ENCODE measurements around the gene SURF1.

The SURF1 gene

DNA sequence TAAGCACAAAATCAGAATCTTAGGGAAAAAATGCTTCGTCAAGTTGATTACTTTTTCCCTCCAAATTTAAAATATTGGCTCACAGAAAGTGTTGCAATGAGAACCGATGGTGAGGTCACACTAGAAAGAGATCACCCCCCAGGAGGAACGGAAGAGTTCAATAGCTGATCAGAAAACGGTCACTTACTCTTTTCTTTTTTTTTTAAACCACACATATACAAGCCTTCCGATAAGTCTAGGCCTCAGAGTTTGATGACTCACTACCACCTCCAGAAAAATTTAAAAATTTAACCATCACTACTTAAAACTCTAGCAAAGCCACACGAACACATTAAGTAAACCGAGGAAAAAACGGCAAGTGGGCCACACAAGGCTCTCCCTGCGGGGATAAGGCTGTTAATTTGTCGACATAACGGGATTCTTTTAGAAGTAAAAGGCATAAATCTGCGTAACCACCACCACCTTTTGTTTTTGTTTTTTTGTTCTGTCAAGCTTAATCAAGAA, 18.4 kb upstream of the SURF1 start:
- H3K4me1 ChIP-seq (ENCODE audit: control insufficient read depth, insufficient read depth, low read length), result peaks cover 3% of the 10 kb centered on the region; the same call in 1 of the 2 replicates
- H3K9ac ChIP-seq (ENCODE audit: low read length), result peak overlapping the region; percentile 94
- H3K27ac ChIP-seq (ENCODE audit: low read depth, low read length), result peak overlapping the region; percentile 86; the same call in 1 of the 2 replicates
- no peaks in the 10 kb centered on the region for H3K9me3 ChIP-seq (ENCODE audit: control insufficient read depth, insufficient read depth, low read depth, low read length)
- peaks cover 37% of the 10 kb centered on the region for H3K36me3 ChIP-seq (ENCODE audit: control insufficient read depth, insufficient read depth, low read length)
- peaks cover 12% of the 10 kb centered on the region; the same call in 1 of the 2 replicates for H3K27me3 ChIP-seq (ENCODE audit: control insufficient read depth, insufficient read depth, low read length)
- peak overlapping the region; percentile 91 for H3K4me3 ChIP-seq (ENCODE audit: low read depth, low read length)

DNA sequence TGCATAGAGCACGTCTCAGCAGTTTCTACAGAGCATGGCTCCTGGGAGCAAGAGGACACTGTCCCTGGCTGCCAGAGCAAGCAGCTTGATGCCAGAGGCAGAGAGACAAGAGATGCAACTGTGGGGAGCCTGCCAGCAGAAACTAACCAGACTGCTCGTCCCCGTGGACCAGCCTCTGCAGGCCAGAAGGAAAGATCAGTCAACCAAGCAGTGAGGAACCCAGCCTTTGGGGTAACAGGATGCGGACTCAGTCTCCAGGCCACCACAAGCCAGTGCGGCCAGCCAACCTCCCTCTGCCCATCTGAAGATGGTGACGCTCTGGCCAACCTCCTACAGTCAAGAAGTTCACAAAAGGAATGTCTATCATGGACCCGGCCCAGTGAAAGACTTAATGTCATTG, 15.9 kb upstream of the SURF1 start:
- Histone ChIP-seq H3K4me1 (ENCODE audit: control insufficient read depth, insufficient read depth, low read length) (no peaks in the 10 kb centered on the region; the same call in 1 of the 2 replicates), H3K9ac (ENCODE audit: low read length) (no peak overlapping the region), H3K27me3 (ENCODE audit: control insufficient read depth, insufficient read depth, low read length) (peaks cover 8% of the 10 kb centered on the region; the same call in 1 of the 2 replicates), H3K27ac (ENCODE audit: low read depth, low read length) (no peak overlapping the region), H3K9me3 (ENCODE audit: control insufficient read depth, insufficient read depth, low read depth, low read length) (no peaks in the 10 kb centered on the region), H3K4me3 (ENCODE audit: low read depth, low read length) (no peak overlapping the region), H3K36me3 (ENCODE audit: control insufficient read depth, insufficient read depth, low read length) (peaks cover 61% of the 10 kb centered on the region)

DNA sequence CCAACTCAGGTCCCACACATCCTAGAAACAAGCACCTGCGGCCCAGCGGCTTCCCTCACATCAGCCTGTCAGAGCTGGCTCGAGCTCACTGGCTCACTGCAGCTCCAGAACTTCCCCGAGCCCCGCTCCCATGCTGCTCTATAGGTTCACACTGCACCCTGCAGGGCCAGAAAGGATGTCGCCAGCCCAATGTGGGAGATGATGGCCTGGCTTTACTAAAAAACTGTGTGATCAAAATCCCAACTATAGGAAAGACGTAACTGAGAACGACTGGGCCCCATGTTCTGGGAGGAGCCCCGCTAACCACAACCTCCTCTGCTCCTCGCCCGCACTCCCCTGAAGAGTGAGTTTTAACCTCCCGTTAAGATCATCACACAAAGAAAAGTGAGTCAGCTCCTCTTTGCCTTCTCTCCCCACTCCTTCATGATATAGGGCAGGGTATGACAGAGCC, 15.0 kb upstream of the SURF1 start:
- Histone ChIP-seq H3K27me3 (ENCODE audit: control insufficient read depth, insufficient read depth, low read length) (no peaks in the 10 kb centered on the region), H3K27ac (ENCODE audit: low read depth, low read length) (no peak overlapping the region), H3K9ac (ENCODE audit: low read length) (peak overlapping the region; percentile 32), H3K36me3 (ENCODE audit: control insufficient read depth, insufficient read depth, low read length) (peaks cover 69% of the 10 kb centered on the region), H3K4me1 (ENCODE audit: control insufficient read depth, insufficient read depth, low read length) (no peaks in the 10 kb centered on the region; the same call in 1 of the 2 replicates), H3K4me3 (ENCODE audit: low read depth, low read length) (no peak overlapping the region), H3K9me3 (ENCODE audit: control insufficient read depth, insufficient read depth, low read depth, low read length) (no peaks in the 10 kb centered on the region)

DNA sequence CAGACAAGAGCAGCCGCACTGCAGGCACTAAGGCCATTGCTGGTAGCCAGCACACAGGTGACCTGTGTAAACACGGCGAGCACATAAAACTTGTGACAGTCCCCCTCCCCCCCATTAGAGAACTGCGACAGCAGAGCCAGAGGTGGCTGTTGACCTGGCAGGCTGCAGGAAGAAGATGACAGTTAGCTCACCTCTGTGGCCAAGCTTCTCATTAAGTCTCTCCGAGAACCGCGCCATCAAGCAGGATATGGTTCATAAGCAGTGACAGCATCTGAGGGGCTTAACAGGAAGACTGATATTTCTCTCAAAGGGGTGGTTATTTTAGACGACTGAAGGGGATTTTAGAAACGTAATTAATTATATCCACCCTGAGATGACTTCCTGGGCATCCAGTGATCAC, 14.4 kb upstream of the SURF1 start:
- H3K36me3 ChIP-seq (ENCODE audit: control insufficient read depth, insufficient read depth, low read length), result peaks cover 75% of the 10 kb centered on the region

DNA sequence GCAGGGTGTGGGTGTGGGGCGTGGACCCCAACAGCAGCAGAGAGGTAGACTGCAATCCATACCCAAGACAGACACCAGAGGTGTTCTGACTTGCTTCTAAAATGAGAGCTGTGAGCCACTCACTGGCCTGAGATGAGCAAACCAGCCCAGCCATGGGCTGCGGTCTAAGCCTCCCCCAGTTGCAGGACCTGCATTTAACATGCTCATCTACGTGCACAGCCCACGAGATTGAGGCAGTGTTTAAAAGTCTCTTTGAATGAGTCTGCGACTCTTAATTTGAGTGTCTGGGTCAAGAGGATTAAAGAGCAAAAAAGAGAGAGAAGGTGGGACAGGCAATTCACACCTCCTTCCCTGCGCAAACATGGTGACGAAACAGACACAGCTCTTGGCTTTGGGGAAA, 13.6 kb upstream of the SURF1 start:
- H3K27me3 ChIP-seq (ENCODE audit: control insufficient read depth, insufficient read depth, low read length), result no peaks in the 10 kb centered on the region
- H3K9ac ChIP-seq (ENCODE audit: low read length), result no peak overlapping the region
- no peaks in the 10 kb centered on the region; the same call in 1 of the 2 replicates for H3K4me1 ChIP-seq (ENCODE audit: control insufficient read depth, insufficient read depth, low read length)
- no peak overlapping the region for H3K27ac ChIP-seq (ENCODE audit: low read depth, low read length)
- H3K36me3 ChIP-seq (ENCODE audit: control insufficient read depth, insufficient read depth, low read length), result peaks cover 83% of the 10 kb centered on the region
- H3K4me3 ChIP-seq (ENCODE audit: low read depth, low read length), result no peak overlapping the region
- no peaks in the 10 kb centered on the region for H3K9me3 ChIP-seq (ENCODE audit: control insufficient read depth, insufficient read depth, low read depth, low read length)

More for the DNA sequence above, 14.4 kb upstream of the SURF1 start:
- Histone ChIP-seq H3K27ac (ENCODE audit: low read depth, low read length) (no peak overlapping the region), H3K27me3 (ENCODE audit: control insufficient read depth, insufficient read depth, low read length) (no peaks in the 10 kb centered on the region), H3K9me3 (ENCODE audit: control insufficient read depth, insufficient read depth, low read depth, low read length) (no peaks in the 10 kb centered on the region), H3K4me3 (ENCODE audit: low read depth, low read length) (no peak overlapping the region), H3K4me1 (ENCODE audit: control insufficient read depth, insufficient read depth, low read length) (no peaks in the 10 kb centered on the region; the same call in 1 of the 2 replicates), H3K9ac (ENCODE audit: low read length) (no peak overlapping the region)

DNA sequence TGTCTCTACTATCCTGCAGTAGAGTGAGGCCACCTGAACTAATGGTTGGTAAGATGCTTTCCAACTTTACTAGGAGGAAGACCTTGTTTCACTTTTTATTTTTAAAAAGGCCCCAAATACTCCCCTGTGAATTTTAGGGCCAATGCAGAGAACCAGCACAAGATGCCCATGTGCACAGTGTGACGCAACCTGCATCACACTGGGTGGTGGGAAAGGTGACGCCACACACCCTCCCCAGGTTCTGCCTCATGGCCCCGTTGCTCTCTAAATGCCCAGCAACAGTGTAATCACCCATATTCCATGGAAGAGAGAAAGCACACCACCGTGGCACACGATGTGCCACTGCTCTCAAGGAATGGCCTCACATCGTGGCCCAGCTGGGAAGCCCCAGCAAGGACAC, 13.1 kb upstream of the SURF1 start:
- no peaks in the 10 kb centered on the region for H3K27me3 ChIP-seq (ENCODE audit: control insufficient read depth, insufficient read depth, low read length)
- no peaks in the 10 kb centered on the region for H3K9me3 ChIP-seq (ENCODE audit: control insufficient read depth, insufficient read depth, low read depth, low read length)
- no peak overlapping the region for H3K4me3 ChIP-seq (ENCODE audit: low read depth, low read length)
- no peaks in the 10 kb centered on the region; the same call in 1 of the 2 replicates for H3K4me1 ChIP-seq (ENCODE audit: control insufficient read depth, insufficient read depth, low read length)
- no peak overlapping the region for H3K9ac ChIP-seq (ENCODE audit: low read length)
- H3K27ac ChIP-seq (ENCODE audit: low read depth, low read length), result no peak overlapping the region
- peaks cover 86% of the 10 kb centered on the region for H3K36me3 ChIP-seq (ENCODE audit: control insufficient read depth, insufficient read depth, low read length)

DNA sequence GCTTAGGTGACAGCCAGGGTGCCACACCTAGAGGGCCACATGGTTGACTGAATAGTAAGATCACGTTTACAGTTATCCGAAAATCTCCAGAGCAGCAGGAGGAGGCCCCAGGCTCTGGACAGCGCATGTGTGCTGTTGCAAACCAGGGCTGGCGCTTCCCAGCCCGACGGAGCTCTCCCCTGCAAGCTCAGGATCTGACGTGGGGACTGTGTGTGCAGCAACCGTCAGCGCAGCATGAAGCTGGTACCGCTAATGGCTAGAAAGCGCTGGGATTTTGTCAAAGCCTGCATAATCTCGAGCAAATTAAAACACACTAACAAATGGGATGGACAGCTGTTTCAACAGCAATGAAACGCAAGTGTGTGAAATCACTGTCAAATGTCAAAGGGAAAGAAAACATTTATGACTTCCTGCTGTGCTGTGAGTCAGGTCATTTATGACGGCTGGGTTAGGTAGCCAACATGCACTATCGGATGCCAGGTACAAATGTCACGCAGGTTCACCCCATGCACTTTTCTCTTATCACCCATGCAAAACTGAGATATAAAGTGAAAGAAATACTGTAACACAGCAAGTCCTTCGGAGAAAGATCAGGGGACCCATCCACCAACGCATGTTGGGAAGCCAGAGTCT, 12.1 kb upstream of the SURF1 start:
- no peak overlapping the region for H3K4me3 ChIP-seq (ENCODE audit: low read depth, low read length)
- no peaks in the 10 kb centered on the region for H3K9me3 ChIP-seq (ENCODE audit: control insufficient read depth, insufficient read depth, low read depth, low read length)
- no peaks in the 10 kb centered on the region; the same call in 1 of the 2 replicates for H3K4me1 ChIP-seq (ENCODE audit: control insufficient read depth, insufficient read depth, low read length)
- H3K27me3 ChIP-seq (ENCODE audit: control insufficient read depth, insufficient read depth, low read length), result no peaks in the 10 kb centered on the region
- peaks cover 97% of the 10 kb centered on the region for H3K36me3 ChIP-seq (ENCODE audit: control insufficient read depth, insufficient read depth, low read length)
- H3K9ac ChIP-seq (ENCODE audit: low read length), result no peak overlapping the region
- H3K27ac ChIP-seq (ENCODE audit: low read depth, low read length), result no peak overlapping the region

DNA sequence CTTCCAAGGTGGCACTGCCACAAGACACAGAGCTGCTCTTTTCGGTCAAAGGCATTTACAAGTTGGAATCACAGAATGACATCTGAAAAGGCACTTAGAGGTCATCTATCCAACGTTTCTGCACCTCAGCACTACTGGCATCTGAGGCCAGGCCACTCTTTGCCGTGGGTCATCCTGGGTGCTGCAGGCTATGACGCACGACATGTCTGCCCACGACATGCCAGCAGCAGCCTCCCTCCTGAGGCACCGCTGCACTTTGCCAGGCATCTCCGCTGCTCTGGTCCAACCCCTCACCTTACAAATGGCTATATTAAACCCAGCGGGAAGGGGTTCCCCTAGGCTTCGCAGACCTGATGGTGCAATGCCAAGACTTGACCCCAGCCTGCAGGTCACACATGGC, 11.5 kb upstream of the SURF1 start:
- H3K9ac ChIP-seq (ENCODE audit: low read length), result no peak overlapping the region
- H3K27me3 ChIP-seq (ENCODE audit: control insufficient read depth, insufficient read depth, low read length), result no peaks in the 10 kb centered on the region
- H3K27ac ChIP-seq (ENCODE audit: low read depth, low read length), result no peak overlapping the region
- peaks cover 97% of the 10 kb centered on the region for H3K36me3 ChIP-seq (ENCODE audit: control insufficient read depth, insufficient read depth, low read length)
- H3K9me3 ChIP-seq (ENCODE audit: control insufficient read depth, insufficient read depth, low read depth, low read length), result no peaks in the 10 kb centered on the region
- no peaks in the 10 kb centered on the region; the same call in 1 of the 2 replicates for H3K4me1 ChIP-seq (ENCODE audit: control insufficient read depth, insufficient read depth, low read length)
- H3K4me3 ChIP-seq (ENCODE audit: low read depth, low read length), result no peak overlapping the region

DNA sequence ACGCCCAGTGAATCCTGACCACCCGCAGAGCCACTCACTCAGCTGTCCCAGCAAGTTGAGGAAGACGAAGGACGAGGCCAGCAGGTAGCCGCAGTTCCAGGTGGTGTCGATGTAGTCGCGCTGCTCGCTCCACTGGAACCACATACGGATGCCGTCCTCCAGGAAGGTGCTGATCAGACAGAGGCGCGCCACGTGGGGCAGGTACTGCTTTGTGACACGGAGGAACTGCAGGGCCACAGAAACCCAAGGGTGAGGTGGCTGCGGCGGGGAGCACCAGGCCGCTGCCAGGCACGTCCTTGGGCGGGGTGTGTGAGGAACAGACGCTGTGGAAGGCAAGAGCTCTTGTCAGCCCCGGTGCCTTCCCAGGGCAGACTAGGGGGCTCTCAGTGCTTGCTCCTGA, 10.9 kb upstream of the SURF1 start:
- no peak overlapping the region for H3K9ac ChIP-seq (ENCODE audit: low read length)
- H3K27me3 ChIP-seq (ENCODE audit: control insufficient read depth, insufficient read depth, low read length), result no peaks in the 10 kb centered on the region
- H3K36me3 ChIP-seq (ENCODE audit: control insufficient read depth, insufficient read depth, low read length), result peaks cover 97% of the 10 kb centered on the region
- H3K4me1 ChIP-seq (ENCODE audit: control insufficient read depth, insufficient read depth, low read length), result no peaks in the 10 kb centered on the region; the same call in 1 of the 2 replicates
- no peak overlapping the region for H3K4me3 ChIP-seq (ENCODE audit: low read depth, low read length)
- no peaks in the 10 kb centered on the region for H3K9me3 ChIP-seq (ENCODE audit: control insufficient read depth, insufficient read depth, low read depth, low read length)
- no peak overlapping the region for H3K27ac ChIP-seq (ENCODE audit: low read depth, low read length)

DNA sequence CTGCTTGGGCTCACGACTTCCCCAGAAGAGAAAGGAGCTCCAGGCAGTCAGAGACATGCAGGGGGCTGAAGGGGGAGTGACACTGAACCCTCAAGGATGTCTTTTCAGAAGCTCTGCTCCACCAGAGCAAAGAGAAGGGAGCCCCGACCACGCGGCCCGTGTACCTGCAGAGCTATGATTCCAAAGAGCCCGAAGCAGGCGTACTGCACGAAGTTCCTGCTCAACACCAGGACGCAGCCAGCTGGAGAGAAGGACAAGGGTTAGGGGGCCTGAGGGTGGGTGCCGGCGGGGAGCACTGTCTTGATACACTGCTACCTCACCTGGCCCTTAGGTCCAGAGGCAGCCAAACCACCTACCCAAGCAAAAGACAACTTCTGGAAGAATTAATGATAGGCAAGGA, 10.1 kb upstream of the SURF1 start:
- no peaks in the 10 kb centered on the region for H3K27me3 ChIP-seq (ENCODE audit: control insufficient read depth, insufficient read depth, low read length)
- H3K36me3 ChIP-seq (ENCODE audit: control insufficient read depth, insufficient read depth, low read length), result peaks cover 97% of the 10 kb centered on the region
- H3K4me1 ChIP-seq (ENCODE audit: control insufficient read depth, insufficient read depth, low read length), result no peaks in the 10 kb centered on the region; the same call in 1 of the 2 replicates
- H3K27ac ChIP-seq (ENCODE audit: low read depth, low read length), result no peak overlapping the region
- no peak overlapping the region for H3K9ac ChIP-seq (ENCODE audit: low read length)
- no peak overlapping the region for H3K4me3 ChIP-seq (ENCODE audit: low read depth, low read length)
- no peaks in the 10 kb centered on the region for H3K9me3 ChIP-seq (ENCODE audit: control insufficient read depth, insufficient read depth, low read depth, low read length)

DNA sequence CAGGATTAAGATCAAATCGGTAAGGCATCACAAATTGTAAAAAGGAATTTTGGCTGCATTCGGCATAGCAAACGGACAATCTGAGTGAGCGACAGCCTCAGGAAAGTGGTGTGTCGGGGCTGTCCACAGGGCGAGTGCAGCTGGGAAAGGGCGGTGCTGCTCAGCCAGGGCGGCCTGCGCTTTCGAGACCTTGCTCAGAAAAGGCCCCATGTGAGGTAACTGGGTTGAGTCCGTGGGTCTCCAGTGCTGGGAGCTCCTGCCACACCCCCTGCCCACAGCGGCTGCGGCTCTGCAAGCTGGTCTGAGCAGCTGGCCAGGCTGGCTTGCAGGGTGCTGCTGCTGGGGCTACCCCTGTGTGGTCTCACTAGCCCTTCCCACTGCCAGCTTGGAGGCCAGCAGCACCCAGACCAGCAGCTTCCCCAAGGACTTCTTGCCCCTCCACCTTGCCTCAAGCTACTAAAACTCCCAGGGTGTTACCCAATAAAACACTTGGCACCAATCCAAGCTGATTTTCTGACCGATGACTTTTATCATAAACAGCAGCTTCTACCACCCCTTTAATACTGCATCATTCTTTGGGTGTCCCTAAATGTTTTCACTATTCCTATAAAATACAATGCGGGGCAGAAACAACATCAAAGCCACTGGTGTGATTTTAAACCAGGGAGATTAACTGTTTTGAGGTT, 6.2 kb upstream of the SURF1 start:
- no peaks in the 10 kb centered on the region for H3K27me3 ChIP-seq (ENCODE audit: control insufficient read depth, insufficient read depth, low read length)
- peaks cover 93% of the 10 kb centered on the region for H3K36me3 ChIP-seq (ENCODE audit: control insufficient read depth, insufficient read depth, low read length)
- 0 out of 2 replicates have a peak, but pooled peaks cover 3% of the 10 kb centered on the region for H3K4me1 ChIP-seq (ENCODE audit: control insufficient read depth, insufficient read depth, low read length)
- H3K27ac ChIP-seq (ENCODE audit: low read depth, low read length), result no peak overlapping the region
- H3K9me3 ChIP-seq (ENCODE audit: control insufficient read depth, insufficient read depth, low read depth, low read length), result no peaks in the 10 kb centered on the region
- no peak overlapping the region for H3K4me3 ChIP-seq (ENCODE audit: low read depth, low read length)
- H3K9ac ChIP-seq (ENCODE audit: low read length), result no peak overlapping the region
